NT2/D1 (cell line): ENCODE results near the gene ANKRD13D.

Experiments used
- SUZ12 ChIP-seq: IDR thresholded peaks from 2 replicates; pipeline ENCODE4 v1.6.1; 2011; ENCODE audit not compliant: insufficient read length, insufficient read depth; ENCODE audit errors: extremely low read depth
- YY1 ChIP-seq: IDR thresholded peaks from 2 replicates; pipeline ENCODE4 v1.6.1; 2011; ENCODE audit not compliant: insufficient read length, insufficient read depth
- ZNF274 ChIP-seq: IDR thresholded peaks from 2 replicates; pipeline ENCODE4 v1.6.1; 2011; ENCODE audit warnings: mild to moderate bottlenecking, low read depth, low read length

GRCh38 chr11:67276781-67277230 is 12.3 kb upstream of the ANKRD13D start:
- TF ChIP-seq SUZ12 (no peak), YY1 (no peak), ZNF274 (no peak)
